ENCODE results near the gene RRN3. TPM values are rescaled to one million over a fixed set of nuclear protein-coding genes. Genes with fewer than 3 reads are reported as not detected.

The RRN3 gene
- total RNA-seq, 4 donors from 2014 or later = 10.9 to 46.2 (median 18.7) TPM

DNA sequence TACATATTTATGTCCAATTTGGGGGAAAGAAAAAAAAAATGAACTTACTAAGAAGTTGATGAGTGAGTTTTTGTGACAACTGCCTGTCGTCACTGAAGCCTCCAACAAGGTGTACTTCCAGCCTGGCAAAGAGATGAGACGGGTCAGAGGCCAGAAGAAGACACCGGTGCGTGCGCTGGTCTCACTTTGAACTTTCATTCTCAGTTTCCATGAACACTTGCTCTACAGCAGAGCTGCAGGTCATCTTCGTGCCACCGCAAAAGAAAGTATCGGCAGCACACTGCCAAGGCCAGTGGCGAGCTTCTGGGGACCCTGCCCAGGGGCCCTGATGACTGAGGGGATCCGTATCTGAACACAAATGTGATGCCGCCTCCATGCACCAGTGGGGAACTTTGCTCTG is 49.8 kb downstream of the RRN3 start:
- H3K4me3 ChIP-seq = no peak overlapping the region
- H3K9me3 ChIP-seq = no peaks in the 10 kb centered on the region
- H3K36me3 ChIP-seq = peaks cover 0 to 41% (median 0%) of the 10 kb centered on the region in 3 donors
- DNase-seq = no peak
- no peak for TF ChIP-seq POLR2A (IDR thresholded peaks at IDR 0.05)
- TF ChIP-seq, protein P1, sequence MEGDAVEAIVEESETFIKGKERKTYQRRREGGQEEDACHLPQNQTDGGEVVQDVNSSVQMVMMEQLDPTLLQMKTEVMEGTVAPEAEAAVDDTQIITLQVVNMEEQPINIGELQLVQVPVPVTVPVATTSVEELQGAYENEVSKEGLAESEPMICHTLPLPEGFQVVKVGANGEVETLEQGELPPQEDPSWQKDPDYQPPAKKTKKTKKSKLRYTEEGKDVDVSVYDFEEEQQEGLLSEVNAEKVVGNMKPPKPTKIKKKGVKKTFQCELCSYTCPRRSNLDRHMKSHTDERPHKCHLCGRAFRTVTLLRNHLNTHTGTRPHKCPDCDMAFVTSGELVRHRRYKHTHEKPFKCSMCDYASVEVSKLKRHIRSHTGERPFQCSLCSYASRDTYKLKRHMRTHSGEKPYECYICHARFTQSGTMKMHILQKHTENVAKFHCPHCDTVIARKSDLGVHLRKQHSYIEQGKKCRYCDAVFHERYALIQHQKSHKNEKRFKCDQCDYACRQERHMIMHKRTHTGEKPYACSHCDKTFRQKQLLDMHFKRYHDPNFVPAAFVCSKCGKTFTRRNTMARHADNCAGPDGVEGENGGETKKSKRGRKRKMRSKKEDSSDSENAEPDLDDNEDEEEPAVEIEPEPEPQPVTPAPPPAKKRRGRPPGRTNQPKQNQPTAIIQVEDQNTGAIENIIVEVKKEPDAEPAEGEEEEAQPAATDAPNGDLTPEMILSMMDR (IDR thresholded peaks at IDR 0.05) = no peak
- H3K27me3 ChIP-seq = no peaks in the 10 kb centered on the region
- H3K27ac ChIP-seq = no peak overlapping the region
- no peaks in the 10 kb centered on the region for H3K4me1 ChIP-seq

DNA sequence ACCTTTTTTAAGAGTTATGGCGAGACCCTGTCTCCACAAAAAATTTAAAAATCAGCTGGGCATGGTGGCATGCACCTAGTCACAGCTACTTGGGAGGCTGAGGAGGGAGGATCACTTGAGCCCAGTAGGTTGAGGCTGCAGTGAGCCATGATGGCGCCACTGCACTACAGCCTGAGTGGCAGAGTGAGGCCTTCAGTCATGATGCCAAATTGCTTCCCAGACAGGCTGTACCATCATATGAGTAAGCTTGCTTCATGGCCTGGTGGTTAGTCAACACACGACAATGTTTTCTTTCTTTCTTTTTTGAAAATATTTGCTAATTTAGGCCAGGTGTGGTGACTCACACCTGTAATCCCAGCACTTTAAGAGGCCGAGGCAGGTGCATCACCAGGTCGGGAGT is 50.7 kb downstream of the RRN3 start:
- TF ChIP-seq, protein P1 (IDR thresholded peaks at IDR 0.05) = no peak
- TF ChIP-seq POLR2A (IDR thresholded peaks at IDR 0.05) = no peak
- Histone ChIP-seq H3K9me3 (no peaks in the 10 kb centered on the region), H3K36me3 (peaks cover 0 to 51% (median 0%) of the 10 kb centered on the region in 3 donors), H3K4me1 (no peaks in the 10 kb centered on the region), H3K4me3 (no peak overlapping the region), H3K27ac (no peak overlapping the region), H3K27me3 (no peaks in the 10 kb centered on the region)
- no peak for DNase-seq

DNA sequence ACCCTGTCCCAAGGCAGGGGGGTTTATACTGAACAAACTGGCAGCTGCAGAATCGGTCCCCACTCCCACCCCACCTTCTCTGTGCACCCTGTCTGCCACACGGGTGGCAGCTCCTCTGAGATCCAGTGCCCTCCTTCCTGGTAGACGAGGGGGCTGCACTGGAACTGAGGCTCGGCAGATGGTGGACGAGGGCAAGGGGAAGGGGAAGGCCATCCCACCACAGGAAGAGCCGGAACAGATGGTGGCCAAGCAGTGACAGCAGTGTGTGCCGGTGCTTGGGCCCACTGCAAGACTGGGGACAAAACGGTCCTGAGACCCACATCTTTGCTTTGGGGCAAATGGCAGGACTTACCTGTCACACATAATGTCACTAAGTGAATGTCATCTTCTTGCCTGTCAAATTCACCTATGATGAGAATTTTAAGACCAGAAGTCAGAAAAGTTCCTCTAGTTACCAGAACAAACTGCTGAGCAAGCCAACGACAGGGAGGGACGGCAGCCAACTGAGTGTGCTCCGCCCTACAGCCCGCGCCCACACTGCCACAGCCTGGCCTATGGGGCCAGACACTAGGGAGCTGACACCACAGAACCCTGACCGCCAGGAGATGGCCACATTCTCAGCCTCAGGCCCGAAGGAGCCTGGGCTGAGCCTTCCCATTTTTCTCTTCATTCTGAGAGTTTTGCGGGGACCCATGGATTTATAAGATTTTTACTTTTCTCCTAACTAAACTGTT is 52.6 kb downstream of the RRN3 start:
- H3K27me3 ChIP-seq = no peaks in the 10 kb centered on the region
- TF ChIP-seq POLR2A (IDR thresholded peaks at IDR 0.05) = no peak
- TF ChIP-seq, protein P1 (IDR thresholded peaks at IDR 0.05) = peak in 2 of 6 experiments; percentile 9 to 16
- H3K27ac ChIP-seq = peak overlapping the region in 1 of 4 donors; percentile 17
- no peaks in the 10 kb centered on the region for H3K9me3 ChIP-seq
- peak in 2 of 3 donors; percentile 72 to 77 for DNase-seq
- H3K36me3 ChIP-seq = peaks cover 0 to 69% (median 0%) of the 10 kb centered on the region in 3 donors
- H3K4me3 ChIP-seq = no peak overlapping the region
- H3K4me1 ChIP-seq = no peaks in the 10 kb centered on the region

DNA sequence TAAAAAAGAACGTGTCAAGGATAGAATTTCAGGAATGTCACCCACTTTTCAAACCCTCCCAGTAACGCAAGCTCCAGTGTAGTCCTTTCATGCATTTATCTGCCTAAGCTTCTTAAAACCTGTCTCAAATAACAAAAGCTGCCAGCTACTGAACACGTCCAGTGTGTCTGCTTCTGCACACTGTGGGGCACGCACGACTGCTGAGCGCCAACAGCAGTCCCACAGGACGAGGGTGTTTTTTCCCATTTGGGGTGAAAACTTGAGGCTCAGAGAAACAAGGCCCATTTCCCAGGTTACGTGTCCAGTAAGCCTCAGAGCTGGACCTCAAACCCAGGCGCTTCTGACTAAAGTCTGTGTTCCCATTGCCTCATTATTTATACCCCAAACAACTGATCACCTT is 55.4 kb downstream of the RRN3 start:
- TF ChIP-seq POLR2A (IDR thresholded peaks at IDR 0.05) = no peak
- TF ChIP-seq, protein P1 (IDR thresholded peaks at IDR 0.05) = no peak
- Histone ChIP-seq H3K27ac (no peak overlapping the region), H3K4me3 (no peak overlapping the region), H3K36me3 (peaks cover 0 to 80% (median 0%) of the 10 kb centered on the region in 3 donors), H3K4me1 (no peaks in the 10 kb centered on the region), H3K9me3 (no peaks in the 10 kb centered on the region), H3K27me3 (no peaks in the 10 kb centered on the region)
- DNase-seq = peak in 1 of 3 donors; percentile 31

DNA sequence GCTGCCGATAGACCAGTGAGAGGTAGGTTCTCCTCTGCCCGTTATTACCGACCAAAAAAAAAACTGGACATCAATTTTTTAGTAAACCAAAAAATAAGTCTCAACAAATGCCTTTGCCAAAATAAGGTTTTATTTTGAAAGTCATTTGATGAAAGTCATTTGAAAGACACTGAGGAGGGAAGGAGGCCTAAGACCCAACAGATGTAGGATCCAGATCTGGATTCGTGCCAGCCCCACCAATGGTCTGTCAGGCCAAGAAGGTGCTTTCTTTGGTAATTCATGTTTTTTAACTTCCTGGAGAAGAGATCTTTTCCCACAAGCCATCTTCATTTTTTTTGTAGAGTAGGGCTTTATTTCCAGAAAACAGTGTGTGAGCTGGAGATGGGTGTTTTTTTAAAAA is 56.3 kb downstream of the RRN3 start:
- no peak for TF ChIP-seq POLR2A (IDR thresholded peaks at IDR 0.05)
- TF ChIP-seq, protein P1 (IDR thresholded peaks at IDR 0.05) = no peak
- Histone ChIP-seq H3K27ac (no peak overlapping the region), H3K36me3 (peaks cover 0 to 86% (median 0%) of the 10 kb centered on the region in 3 donors), H3K4me3 (no peak overlapping the region), H3K9me3 (no peaks in the 10 kb centered on the region), H3K4me1 (no peaks in the 10 kb centered on the region), H3K27me3 (no peaks in the 10 kb centered on the region)
- DNase-seq = peak in 1 of 3 donors; percentile 34

All from Peyer's patch (tissue), 4 donors.